Coronary artery (tissue), 2 donors: ENCODE results near the gene CTDP1.
"Not testable (repeated sequence)": the region's sequence is repeated elsewhere in the genome, so short reads cannot be mapped to it uniquely, and the experiment has no call there.

ENCODE experiments used
- DNase-seq: peaks from one replicate; pipeline ENCODE4 v3.0.0-alpha.2; 2017; ENCODE audit warnings: low spot score
- H3K27ac ChIP-seq, 2 donors: fragments of 200-600 bp; sonication (generic); one replicate each; pipeline ENCODE4 v1.5.1; 2016 to 2019
- H3K4me3 ChIP-seq: fragments of 200-600 bp; sonication (generic); 2 replicates; pipeline ENCODE4 v1.5.1; 2016; ENCODE audit warnings: mild to moderate bottlenecking, moderate library complexity
- CTCF ChIP-seq: fragments of 200-600 bp; sonication (generic); IDR thresholded peaks from one replicate; pipeline ENCODE4 v1.5.1; 2019; ENCODE audit warnings: antibody characterized with exemption

Gene CTDP1

DNA sequence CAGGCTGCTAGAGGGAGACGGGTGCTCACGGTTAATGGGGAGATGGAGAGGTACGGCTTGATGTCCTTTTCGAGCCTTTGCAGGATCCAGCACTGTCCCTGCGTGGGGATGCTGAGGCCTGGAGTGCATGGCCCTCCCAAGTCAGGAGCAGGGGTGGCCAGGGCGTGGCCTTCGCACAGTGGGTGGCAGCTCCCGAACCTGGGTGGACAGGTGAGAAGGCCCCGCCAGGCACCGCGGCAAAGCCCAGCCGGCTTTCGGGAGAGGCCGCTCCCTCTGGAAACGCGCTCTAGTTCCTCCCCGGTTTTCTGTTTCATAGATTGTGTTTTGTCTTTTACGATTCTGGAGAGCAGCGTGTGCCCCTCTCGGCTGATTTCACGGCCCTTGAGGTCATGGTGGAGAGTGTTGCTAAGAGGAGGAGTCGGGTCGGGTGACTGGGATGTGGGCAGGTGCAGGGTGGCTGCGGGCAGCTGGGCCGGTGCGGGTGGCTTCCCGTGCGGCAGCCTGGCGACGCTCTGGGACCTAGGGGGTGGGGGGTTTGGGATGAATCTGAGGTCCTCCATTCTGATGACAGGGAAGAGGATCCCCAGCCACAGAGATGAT, 39.4 kb downstream of the CTDP1 start:
- no peak for TF ChIP-seq CTCF
- H3K4me3 ChIP-seq, result no peak overlapping the region
- no peak for DNase-seq
- no peak overlapping the region for H3K27ac ChIP-seq

DNA sequence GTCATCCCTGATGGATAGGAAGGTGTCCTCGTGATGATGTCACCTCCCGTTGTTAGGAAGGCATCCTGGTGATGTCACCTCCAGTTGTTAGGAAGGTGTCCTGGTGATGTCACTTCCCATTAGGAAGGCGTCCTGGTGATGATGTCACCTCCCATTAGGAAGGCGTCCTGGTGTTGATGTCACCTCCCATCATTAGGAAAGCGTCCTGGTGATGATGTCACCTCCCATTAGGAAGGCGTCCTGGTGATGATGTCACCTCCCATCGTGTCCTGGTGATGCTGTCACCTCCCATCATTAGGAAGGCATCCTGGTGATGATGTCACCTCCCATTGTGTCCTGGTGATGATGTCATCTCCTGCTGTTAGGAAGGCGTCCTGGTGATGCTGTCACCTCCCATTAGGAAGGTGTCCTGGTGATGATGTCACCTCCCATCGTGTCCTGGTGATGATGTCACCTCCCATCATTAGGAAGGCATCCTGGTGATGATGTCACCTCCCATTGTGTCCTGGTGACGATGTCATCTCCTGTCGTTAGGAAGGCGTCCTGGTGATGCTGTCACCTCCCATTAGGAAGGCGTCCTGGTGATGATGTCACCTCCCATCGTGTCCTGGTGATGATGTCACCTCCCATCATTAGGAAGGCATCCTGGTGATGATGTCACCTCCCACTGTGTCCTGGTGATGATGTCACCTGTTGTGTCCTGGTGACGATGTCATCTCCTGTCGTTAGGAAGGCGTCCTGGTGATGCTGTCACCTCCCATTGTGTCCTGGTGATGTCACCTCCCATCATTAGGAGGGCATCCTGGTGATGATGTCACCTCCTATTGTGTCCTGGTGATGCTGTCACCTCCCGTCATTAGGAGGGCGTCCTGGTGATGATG, 40.1 kb downstream of the CTDP1 start:
- not testable (repeated sequence) for H3K4me3 ChIP-seq, DNase-seq, H3K27ac ChIP-seq

- DNase-seq, result no peak
- Histone ChIP-seq H3K4me3 (no peak overlapping the region), H3K27ac (no peak overlapping the region)
- no peak for TF ChIP-seq CTCF
Measured at GRCh38 chr18:79720359-79720733, 40.7 kb downstream of the CTDP1 start.

- no peak for DNase-seq
- no peak for TF ChIP-seq CTCF
- no peak overlapping the region for H3K27ac ChIP-seq
- H3K4me3 ChIP-seq, result no peak overlapping the region
Measured at GRCh38 chr18:79723036-79723435, 43.4 kb downstream of the CTDP1 start.

GRCh38 chr18:79723628-79724027, 44.0 kb downstream of the CTDP1 start:
- Histone ChIP-seq H3K27ac (no peak overlapping the region), H3K4me3 (no peak overlapping the region)
- no peak for TF ChIP-seq CTCF
- DNase-seq, result no peak

- DNase-seq, result no peak
- TF ChIP-seq CTCF, result no peak
- no peak overlapping the region for H3K27ac ChIP-seq
- no peak overlapping the region for H3K4me3 ChIP-seq
Measured at GRCh38 chr18:79724299-79725080, 44.9 kb downstream of the CTDP1 start.

GRCh38 chr18:79725486-79725885, 45.9 kb downstream of the CTDP1 start:
- H3K27ac ChIP-seq, result no peak overlapping the region
- no peak for DNase-seq
- TF ChIP-seq CTCF, result no peak
- no peak overlapping the region for H3K4me3 ChIP-seq
